K562 (cell line): ENCODE data around the gene CCL4L2. TPM values are rescaled to one million over a fixed set of nuclear protein-coding genes. Genes with fewer than 3 reads are reported as not detected.
"Not testable (repeated sequence)": the region's sequence is repeated elsewhere in the genome, so short reads cannot be mapped to it uniquely, and the experiment has no call there.

Experiments
- ATAC-seq: fragments of 200-7000 bp; cut with Tn5 transposase; 3 replicates; pipeline ENCODE4 v1.9.1; 2020; ENCODE audit warnings: moderate library complexity
- BruUV-seq: library from RNA; stranded (reverse); fragments of 400-500 nt; replicated peaks from 2 replicates; lab custom pipeline; 2021; lab: Mats Ljungman, UMichigan
- CTCF ChIA-PET: fragments of 300-600 bp; formaldehyde crosslinking; extraction: SDS; loops from one replicate; lab custom pipeline; 2021; ENCODE audit warnings: low intra/inter-chr PET ratio; lab: Yijun Ruan, JAX
- POLR2A ChIA-PET: fragments of 300-600, 350-650 bp; sonication (Branson Sonifier 250); formaldehyde crosslinking; extraction: SDS; loops from one replicate; lab custom pipeline; 2021; ENCODE audit warnings: antibody characterized with exemption, inconsistent platforms; lab: Yijun Ruan, JAX
- DNase-seq, 4 experiments: peaks; one replicate each; pipeline versions ENCODE4 v3.0.0 to v3.0.0-alpha.2; 2011 to 2018; ENCODE audit warnings: low spot score in 3 of 4, mixed read lengths in 3 of 4; ENCODE audit errors: extremely low read depth in 1 of 4
- FAIRE-seq: peaks from 2 replicates; lab custom pipeline; 2011; peaks lifted over from hg19 to GRCh38; lab: Jason Lieb, UNC
- H2AFZ ChIP-seq: 2 replicates; pipeline ENCODE4 v1.6.0; 2011; ENCODE audit warnings: low read depth, low read length, control low read depth, inconsistent platforms
- H3K27ac ChIP-seq: fragments of 200-600 bp; 3 replicates; pipeline ENCODE4 v1.8.0; 2011; ENCODE audit warnings: low read depth, mild to moderate bottlenecking, control low read depth, inconsistent platforms, low read length, moderate library complexity, mixed read lengths; ENCODE audit errors: extremely low read depth
- H3K27me3 ChIP-seq, 2 experiments: fragments of 300-600 bp in 1 of 2; 2 replicates in 1 of 2; 3 replicates in 1 of 2; pipeline versions ENCODE4 v1.6.0 to v1.8.0; 2011; ENCODE audit warnings: inconsistent platforms in 2 of 2, low read length in 2 of 2, mild to moderate bottlenecking in 1 of 2, mixed read lengths in 1 of 2, moderate library complexity in 1 of 2; ENCODE audit not compliant: control insufficient read depth in 2 of 2, insufficient read depth in 2 of 2
- H3K36me3 ChIP-seq: fragments of 300-600 bp; 3 replicates; pipeline ENCODE4 v1.8.0; 2011; ENCODE audit warnings: mild to moderate bottlenecking, low read length, inconsistent platforms; ENCODE audit not compliant: control insufficient read depth, insufficient read depth
- H3K4me1 ChIP-seq, 2 experiments: fragments of 200-600 bp in 1 of 2; replicated peaks in 1 of 2; 2 replicates in 1 of 2; 3 replicates in 1 of 2; pipeline versions ENCODE4 v1.5.1 to v1.8.0; 2011; ENCODE audit warnings: inconsistent platforms in 2 of 2, low read length in 2 of 2, mild to moderate bottlenecking in 1 of 2, mixed read lengths in 1 of 2, moderate library complexity in 1 of 2; ENCODE audit not compliant: control insufficient read depth in 2 of 2, insufficient read depth in 2 of 2
- H3K4me2 ChIP-seq: 2 replicates; pipeline ENCODE4 v1.6.1; 2011; ENCODE audit warnings: low read length, control low read depth, inconsistent platforms, mixed read lengths; ENCODE audit not compliant: insufficient read depth
- H3K4me3 ChIP-seq: fragments of 200-600 bp; sonication (generic), shearing (Covaris generic); 2 replicates; pipeline ENCODE4 v1.5.1; 2016; ENCODE audit warnings: control low read depth, inconsistent platforms
- H3K79me2 ChIP-seq: fragments of 200-600 bp; 3 replicates; pipeline ENCODE4 v1.8.0; 2011; ENCODE audit warnings: low read length, inconsistent platforms; ENCODE audit not compliant: control insufficient read depth, insufficient read depth
- H3K9ac ChIP-seq, 2 experiments: 2 replicates each; pipeline versions ENCODE4 v1.6.0 to v1.6.1; 2011; ENCODE audit warnings: low read depth in 2 of 2, low read length in 2 of 2, control low read depth in 1 of 2, inconsistent platforms in 1 of 2, mild to moderate bottlenecking in 1 of 2, mixed read lengths in 1 of 2; ENCODE audit not compliant: insufficient read depth in 1 of 2
- H3K9me1 ChIP-seq: one replicate; pipeline ENCODE4 v1.6.0; 2011; ENCODE audit warnings: inconsistent platforms, mild to moderate bottlenecking, low read length, moderate library complexity; ENCODE audit not compliant: control insufficient read depth, insufficient read depth
- H3K9me3 ChIP-seq: replicated peaks from 2 replicates; pipeline ENCODE4 v1.5.1; 2011; ENCODE audit warnings: low read depth, low read length, inconsistent platforms; ENCODE audit not compliant: control insufficient read depth, insufficient read depth
- H4K20me1 ChIP-seq: replicated peaks from 2 replicates; pipeline ENCODE4 v1.6.1; 2011; ENCODE audit warnings: low read length, inconsistent platforms, mixed read lengths; ENCODE audit not compliant: control insufficient read depth, insufficient read depth
- WGBS: fragments of 100-300 bp; shearing (Covaris generic); methylation state at CpG from one replicate; pipeline ENCODE4 v1.1.6; 2016; ENCODE audit warnings: low coverage, mixed read lengths; ENCODE audit not compliant: insufficient coverage; ENCODE audit errors: missing lambda C conversion rate; 5-methylcytosine and 5-hydroxymethylcytosine counted together
- in situ Hi-C: fragments of 300-500 bp; cut with MboI; formaldehyde crosslinking; loops from 4 replicates; pipeline ENCODE4 v1.15.0; 2018; ENCODE audit warnings: inconsistent platforms, mixed read lengths
- intact Hi-C: fragments of 100-400 bp; cut with micrococcal nuclease; formaldehyde crosslinking; loops from 2 replicates; pipeline ENCODE4 v1.14.2; 2022
- polyA plus RNA-seq, 8 experiments: library from polyadenylated mRNA; depleted of rRNA in 4 of 8; stranded (reverse) in 5 of 8; unstranded in 3 of 8; fragments of >200 nt; fragmentation: Nextera tagmentation in 2 of 8; fragmentation: Illumina TruSeq in 1 of 8; extraction: Ambion mirVana in 2 of 8; extraction: Trizol in 1 of 8; gene quantifications; 2 replicates each; pipeline versions ENCODE4 v1.2.1 to v1.2.3, GENCODE V29; 2011 to 2014; ENCODE audit warnings: inconsistent platforms in 1 of 8, missing spikeins in 1 of 8
- total RNA-seq, 7 experiments: library from RNA; depleted of rRNA in 6 of 7; stranded (reverse); fragments of >200 nt in 6 of 7; fragmentation: Illumina TruSeq in 2 of 7; extraction: Trizol in 2 of 7; gene quantifications; 2 replicates each; pipeline versions ENCODE4 v1.2.1 to v1.2.3, GENCODE V29; 2011 to 2021; ENCODE audit warnings: low replicate concordance in 1 of 7

CCL4L2 gene
- total and polyA plus RNA-seq, 9 of the 15 experiments (the other 6 are each of a cell fraction or from before 2014, with no cell fraction given), result 0.11 to 0.51 (median 0.38) TPM; not detected in 6

DNA sequence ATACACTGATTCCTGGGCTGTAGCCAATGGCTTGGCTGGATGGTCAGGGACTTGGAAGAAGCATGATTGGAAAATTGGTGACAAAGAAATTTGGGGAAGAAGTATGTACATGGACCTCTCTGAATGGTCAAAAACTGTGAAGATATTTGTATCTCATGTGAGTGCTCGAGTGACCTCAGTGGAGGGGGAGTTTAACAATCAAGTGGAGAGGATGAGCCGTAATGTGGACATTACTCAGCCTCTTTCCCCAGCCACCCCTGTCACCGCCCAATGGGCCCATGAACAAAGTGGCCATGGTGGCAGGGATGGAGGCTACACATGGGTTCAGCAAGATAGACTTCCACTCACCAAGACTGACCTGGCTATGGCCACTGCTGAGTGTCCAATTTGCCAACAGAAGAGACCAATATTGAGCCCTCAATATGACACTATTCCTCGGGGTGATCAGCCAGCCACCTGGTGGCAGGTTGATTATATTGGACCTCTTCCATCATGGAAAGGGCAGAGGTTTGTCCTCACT is 10.8 kb downstream of the CCL4L2 start:
- BruUV-seq, POLR2A ChIA-PET, H3K9me3 ChIP-seq, H3K4me3 ChIP-seq, H3K9me1 ChIP-seq, H3K36me3 ChIP-seq, FAIRE-seq, H4K20me1 ChIP-seq, H3K4me1 ChIP-seq, intact Hi-C loops, H3K4me2 ChIP-seq, H2AFZ ChIP-seq, DNase-seq, H3K27me3 ChIP-seq, CTCF ChIA-PET, H3K9ac ChIP-seq, ATAC-seq, H3K79me2 ChIP-seq, H3K27ac ChIP-seq: not testable (repeated sequence)
- in situ Hi-C loops, result loop anchor here (25.0 kb wide), 2 partner anchors 141 to 1941 kb away; no protein-coding TSS in a partner anchor
- WGBS, result 2% methylated on average over 4 of the region's 4 CpGs

DNA sequence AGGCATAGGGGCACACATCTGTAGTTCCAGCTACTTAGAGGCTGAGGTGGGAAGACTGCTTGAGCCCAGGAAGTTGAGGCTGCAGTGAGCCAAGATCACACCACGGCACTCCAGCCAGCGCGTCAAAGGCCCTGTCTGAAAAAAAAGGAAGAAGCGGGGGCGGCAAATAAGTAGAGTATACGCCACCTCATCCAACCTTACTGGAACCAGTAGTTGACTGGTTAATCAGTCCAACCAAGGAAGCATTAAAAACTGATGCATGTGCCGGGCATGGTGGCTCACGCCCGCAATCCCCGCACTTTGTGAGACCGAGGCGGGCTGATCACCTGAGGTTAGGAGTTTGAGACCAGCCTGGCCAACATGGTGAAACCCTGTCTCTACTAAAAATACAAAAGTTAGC is 12.1 kb downstream of the CCL4L2 start:
- H3K36me3 ChIP-seq, H2AFZ ChIP-seq, H4K20me1 ChIP-seq, H3K4me1 ChIP-seq, CTCF ChIA-PET, ATAC-seq, intact Hi-C loops, DNase-seq, H3K9ac ChIP-seq, POLR2A ChIA-PET, H3K27ac ChIP-seq, H3K27me3 ChIP-seq, FAIRE-seq, H3K9me3 ChIP-seq, H3K4me3 ChIP-seq, H3K9me1 ChIP-seq, H3K4me2 ChIP-seq, H3K79me2 ChIP-seq, BruUV-seq: not testable (repeated sequence)
- in situ Hi-C loops, result loop anchor here (25.0 kb wide), 2 partner anchors 139 to 1939 kb away; no protein-coding TSS in a partner anchor
- WGBS, result 0% methylated on average over 12 of the region's 12 CpGs
